Fibroblast of mammary gland (primary cell): ENCODE measurements around the gene CSTF2T.

Source experiments
- DNase-seq: peaks from one replicate; pipeline ENCODE4 v3.0.0-alpha.2; 2010; ENCODE audit warnings: low read depth
- H3K4me3 ChIP-seq: 2 replicates; pipeline ENCODE4 v1.5.1; 2011; ENCODE audit warnings: low read depth, mild to moderate bottlenecking, low read length, moderate library complexity; ENCODE audit not compliant: control insufficient read depth
- CTCF ChIP-seq: conservative IDR thresholded peaks from 2 replicates; pipeline ENCODE4 v1.5.1; 2011; ENCODE audit warnings: low read depth, low read length, inconsistent platforms; ENCODE audit not compliant: control insufficient read depth, insufficient read depth

Gene CSTF2T

GRCh38 chr10:51659344-51659743 is 40.1 kb downstream of the CSTF2T start:
- TF ChIP-seq CTCF = no peak
- H3K4me3 ChIP-seq = no peak overlapping the region
- peak; percentile 48 for DNase-seq

- no peak for DNase-seq
- H3K4me3 ChIP-seq = no peak overlapping the region
- TF ChIP-seq CTCF = no peak
Observed at GRCh38 chr10:51658000-51658399, 41.4 kb downstream of the CSTF2T start.

GRCh38 chr10:51656503-51656902 is 42.9 kb downstream of the CSTF2T start:
- no peak for DNase-seq
- no peak for TF ChIP-seq CTCF
- no peak overlapping the region for H3K4me3 ChIP-seq

- no peak for DNase-seq
- TF ChIP-seq CTCF = no peak
Observed at GRCh38 chr10:51654918-51655317, 44.5 kb downstream of the CSTF2T start.

GRCh38 chr10:51653025-51653424 is 46.4 kb downstream of the CSTF2T start:
- peak; percentile 39 for DNase-seq
- no peak overlapping the region for H3K4me3 ChIP-seq
- no peak for TF ChIP-seq CTCF

More at GRCh38 chr10:51654918-51655317, 44.5 kb downstream of the CSTF2T start:
- no peak overlapping the region for H3K4me3 ChIP-seq

GRCh38 chr10:51651063-51651462 is 48.3 kb downstream of the CSTF2T start:
- TF ChIP-seq CTCF = no peak
- H3K4me3 ChIP-seq = no peak overlapping the region
- DNase-seq = peak; percentile 59

- no peak for TF ChIP-seq CTCF
- no peak overlapping the region for H3K4me3 ChIP-seq
- DNase-seq = no peak
Observed at GRCh38 chr10:51649064-51649463, 50.3 kb downstream of the CSTF2T start.
